OCI-LY7 (cell line): ENCODE results near the gene LRFN2.

ENCODE experiments used
- CTCF ChIP-seq: fragments of 200-600 bp; sonication (generic); conservative IDR thresholded peaks from 2 replicates; pipeline ENCODE4 v1.5.1; 2014; ENCODE audit warnings: mild to moderate bottlenecking, antibody characterized with exemption, low read length, moderate library complexity, mixed read lengths
- EZH2phosphoT487 ChIP-seq: fragments of 200-600 bp; sonication (generic); IDR thresholded peaks from 2 replicates; pipeline ENCODE4 v1.6.1; 2018; ENCODE audit warnings: low read depth, borderline replicate concordance, mild to moderate bottlenecking, mixed run types, antibody characterized with exemption, low read length, moderate library complexity, mixed read lengths

GRCh38 chr6:40443842-40444241, 143.3 kb downstream of the LRFN2 start:
- TF ChIP-seq CTCF (no peak), EZH2phosphoT487 (no peak)
